Activated T-cell treated with anti-CD3 and anti-CD28 coated beads for 24 hours (primary cell): ENCODE data around the gene TRIM62.
"Not testable (repeated sequence)": the region's sequence is repeated elsewhere in the genome, so short reads cannot be mapped to it uniquely, and the experiment has no call there.

Experiments used
- DNase-seq: peaks from one replicate; pipeline ENCODE4 v3.0.0-alpha.2; 2020; ENCODE audit warnings: low read depth

TRIM62 gene

DNA sequence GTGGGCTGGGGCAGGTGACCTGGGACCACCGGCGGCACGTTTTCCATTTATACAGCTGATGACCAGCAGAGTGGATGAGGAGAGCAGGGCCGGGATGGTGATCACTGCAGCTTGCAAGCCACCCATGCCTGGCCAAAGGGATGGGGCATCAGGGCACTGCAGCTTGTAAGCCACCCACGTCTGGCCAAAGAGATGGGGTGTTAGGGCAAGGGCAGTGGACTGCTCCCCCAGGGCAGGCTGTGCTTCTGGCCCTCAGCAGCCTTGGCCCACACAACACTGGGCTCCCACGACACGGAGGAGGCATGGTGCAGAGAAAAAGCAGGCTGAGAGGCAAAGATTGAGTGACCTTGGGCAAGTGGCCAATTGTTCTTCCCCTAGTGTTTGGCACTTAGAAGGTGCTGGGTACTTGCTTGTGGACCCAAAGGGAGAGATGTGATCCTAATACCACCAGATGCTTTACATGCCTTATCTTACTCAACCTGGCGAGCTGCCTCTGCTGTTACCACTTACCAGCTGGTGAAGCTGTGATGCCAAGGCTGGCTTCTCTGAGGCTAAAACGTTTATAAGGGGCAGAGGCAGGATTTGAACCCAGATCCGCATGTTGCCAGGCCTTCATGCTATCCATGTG, 48.3 kb downstream of the TRIM62 start:
- DNase-seq: no peak

DNA sequence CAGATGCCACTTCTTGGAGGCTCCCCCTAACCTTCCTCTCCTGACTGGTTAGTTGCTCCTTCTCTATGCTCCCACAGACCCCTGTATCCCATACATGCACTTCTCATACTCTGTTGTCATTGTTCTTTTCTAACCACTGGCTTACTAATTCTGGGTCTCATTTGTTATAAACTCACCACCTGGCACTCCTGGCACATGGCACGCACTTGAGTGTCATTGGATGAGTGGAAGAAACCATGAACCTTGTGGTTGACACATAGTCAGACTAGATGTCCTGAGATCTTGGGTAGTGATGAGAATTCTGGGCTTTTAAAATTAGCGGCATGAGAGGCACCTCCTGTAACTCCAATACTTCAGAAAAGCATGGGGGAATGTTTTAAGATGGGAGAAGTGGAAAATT, 49.3 kb downstream of the TRIM62 start:
- no peak for DNase-seq

DNA sequence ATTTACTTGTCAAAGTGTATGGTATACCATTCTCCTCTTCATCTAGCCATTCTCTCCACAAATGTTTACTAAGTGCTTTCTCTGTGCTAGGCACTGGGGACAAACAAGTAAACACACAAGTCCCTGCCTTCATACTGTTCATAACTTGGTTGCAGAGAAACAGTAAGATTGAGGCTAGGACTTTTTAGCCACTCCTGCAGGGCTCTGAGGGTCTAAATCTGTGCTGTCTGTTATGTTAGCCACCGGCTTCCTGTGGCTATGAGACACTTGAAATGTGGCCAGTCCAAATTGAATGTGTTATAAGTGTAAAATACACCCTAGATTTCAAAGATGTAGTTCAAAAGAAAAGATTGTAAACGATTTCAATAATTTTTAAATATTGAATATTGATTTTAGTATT, 50.7 kb downstream of the TRIM62 start:
- DNase-seq: no peak

DNA sequence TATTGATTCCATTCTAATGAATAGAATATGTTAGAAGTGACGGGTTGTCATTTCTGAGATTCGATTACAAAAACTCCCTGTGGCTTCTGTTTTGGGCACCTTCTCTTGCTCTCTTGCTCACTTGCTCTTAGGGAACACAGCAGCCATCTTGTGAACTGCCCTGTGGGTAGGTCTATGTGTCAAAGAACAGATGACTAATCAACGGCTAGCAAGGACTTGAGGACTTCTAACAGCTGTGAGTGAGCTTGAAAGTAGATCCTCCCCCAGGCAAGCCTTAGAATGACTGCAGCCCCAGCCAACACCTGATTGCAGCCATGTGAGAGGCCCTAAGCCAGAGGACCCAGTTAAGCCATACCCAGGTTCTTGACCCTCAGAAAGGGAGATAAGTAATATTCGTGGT, 51.5 kb downstream of the TRIM62 start:
- no peak for DNase-seq

DNA sequence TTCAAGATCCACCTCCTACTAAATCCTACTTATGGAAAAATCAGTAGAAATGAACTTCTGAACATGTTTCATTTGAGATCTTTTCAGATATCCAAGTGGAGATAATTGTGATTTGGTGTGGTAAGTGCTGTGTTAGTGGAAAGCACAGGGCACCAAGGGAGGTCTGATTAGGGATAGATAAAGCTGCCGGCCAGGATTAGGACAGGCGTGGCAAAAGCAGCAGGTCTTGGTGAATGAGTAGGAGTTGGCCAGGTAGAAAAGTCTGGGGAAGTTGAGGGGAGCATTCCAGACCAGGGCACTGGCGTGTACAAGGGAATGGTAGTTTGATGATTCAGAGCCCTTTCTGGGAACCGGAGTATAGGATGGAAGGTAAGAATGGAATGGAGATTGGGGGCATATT, 53.1 kb downstream of the TRIM62 start:
- no peak for DNase-seq

DNA sequence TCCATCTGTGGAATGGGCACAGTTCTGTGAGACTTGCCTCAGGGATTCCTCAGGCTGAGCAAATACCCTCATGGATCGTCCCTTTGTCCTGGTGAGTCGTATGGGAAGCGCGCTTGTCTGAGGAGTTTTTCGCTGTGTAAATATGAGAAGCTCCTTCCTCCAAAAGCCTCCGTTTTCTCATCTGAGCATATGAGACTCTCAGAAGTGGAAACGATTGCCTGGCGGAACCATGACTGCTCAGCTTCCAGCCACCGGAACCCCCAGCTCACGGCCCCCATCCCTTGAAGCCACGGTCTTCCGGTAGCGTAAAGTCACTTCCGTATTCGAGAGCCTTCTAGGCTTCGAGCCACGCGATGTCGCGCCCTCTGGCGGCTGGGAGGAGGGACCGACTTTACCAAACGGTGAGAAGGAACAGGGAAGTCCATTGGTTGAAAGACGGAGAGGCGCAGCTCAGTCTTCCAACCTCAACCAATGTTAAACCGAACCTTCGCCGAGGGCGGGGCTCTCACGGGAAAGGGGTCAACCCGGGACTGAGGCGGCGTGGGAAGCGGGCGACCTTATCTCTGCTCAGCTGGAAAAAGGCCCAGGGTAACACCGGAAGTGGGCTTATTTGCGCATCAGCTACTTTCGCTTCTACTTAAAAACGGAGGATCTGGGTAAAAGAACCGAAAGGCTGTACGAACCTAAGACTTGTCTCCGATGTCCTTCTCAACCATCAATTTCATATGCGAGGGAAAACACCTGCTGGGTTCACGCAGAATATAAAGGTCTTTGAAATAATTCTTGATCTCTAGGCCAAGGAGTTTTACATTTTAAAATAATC, 54.6 kb downstream of the TRIM62 start:
- DNase-seq: peak; percentile 99

DNA sequence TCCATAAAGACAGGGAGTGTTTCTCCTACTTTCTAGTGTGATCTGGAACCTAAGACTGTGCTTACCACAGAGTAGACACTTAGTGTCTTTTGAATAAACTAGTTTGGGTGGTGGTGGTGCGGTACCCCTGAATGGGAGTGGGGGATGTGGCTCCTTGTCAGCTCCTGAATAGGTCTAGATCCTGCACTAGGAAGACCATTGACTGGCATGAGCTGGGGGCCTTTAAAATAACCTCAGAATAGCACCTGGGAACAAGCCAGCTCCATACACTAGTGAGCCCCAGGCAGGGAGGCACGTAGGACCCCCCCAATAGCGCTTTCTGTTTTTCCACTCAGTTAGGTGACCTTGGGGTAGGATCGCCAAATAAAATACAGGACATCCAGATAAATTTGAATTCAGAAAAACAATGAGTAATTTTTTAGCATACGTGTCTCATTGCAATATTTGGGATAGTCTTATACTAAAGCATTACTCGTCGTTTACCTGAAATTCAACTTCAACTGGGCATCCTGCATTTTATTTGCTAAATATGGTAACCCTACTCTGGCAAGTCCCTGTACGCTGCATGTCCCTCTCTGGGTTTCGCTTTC, 55.3 kb downstream of the TRIM62 start:
- no peak for DNase-seq

DNA sequence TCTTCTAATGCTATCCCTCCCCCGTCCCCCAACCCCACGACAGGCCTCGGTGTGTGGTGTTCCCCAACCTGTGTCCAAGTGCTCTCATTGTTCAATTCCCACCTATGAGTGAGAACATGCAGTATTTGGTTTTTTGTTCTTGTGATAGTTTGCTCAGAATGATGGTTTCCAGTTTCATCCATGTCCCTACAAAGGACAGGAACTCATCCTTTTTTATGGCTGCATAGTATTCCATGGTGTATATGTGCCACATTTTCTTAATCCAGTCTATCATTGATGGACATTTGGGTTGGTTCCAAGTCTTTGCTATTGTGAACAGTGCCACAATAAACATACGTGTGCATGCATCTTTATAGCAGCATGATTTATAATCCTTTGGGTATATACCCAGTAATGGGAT, 57.2 kb downstream of the TRIM62 start:
- not testable (repeated sequence) for DNase-seq

DNA sequence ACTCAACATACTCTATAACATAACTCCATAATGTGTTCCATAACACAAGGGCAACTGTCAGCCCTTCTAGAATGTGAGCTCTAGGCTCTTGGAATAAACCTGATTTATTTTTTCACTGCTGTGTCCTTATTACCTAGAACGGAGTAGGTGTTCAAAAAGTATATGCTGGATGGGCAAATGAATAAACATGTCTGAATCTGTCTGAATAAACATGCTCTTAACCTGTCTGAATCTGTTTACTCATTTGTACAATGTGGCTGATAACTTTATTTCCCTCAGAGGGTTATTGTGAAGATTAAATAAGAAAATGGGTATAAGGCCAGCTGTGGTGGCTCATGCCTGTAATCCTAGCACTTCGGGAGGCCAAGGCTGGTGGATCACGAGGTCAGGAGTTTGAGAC, 58.6 kb downstream of the TRIM62 start:
- no peak for DNase-seq

DNA sequence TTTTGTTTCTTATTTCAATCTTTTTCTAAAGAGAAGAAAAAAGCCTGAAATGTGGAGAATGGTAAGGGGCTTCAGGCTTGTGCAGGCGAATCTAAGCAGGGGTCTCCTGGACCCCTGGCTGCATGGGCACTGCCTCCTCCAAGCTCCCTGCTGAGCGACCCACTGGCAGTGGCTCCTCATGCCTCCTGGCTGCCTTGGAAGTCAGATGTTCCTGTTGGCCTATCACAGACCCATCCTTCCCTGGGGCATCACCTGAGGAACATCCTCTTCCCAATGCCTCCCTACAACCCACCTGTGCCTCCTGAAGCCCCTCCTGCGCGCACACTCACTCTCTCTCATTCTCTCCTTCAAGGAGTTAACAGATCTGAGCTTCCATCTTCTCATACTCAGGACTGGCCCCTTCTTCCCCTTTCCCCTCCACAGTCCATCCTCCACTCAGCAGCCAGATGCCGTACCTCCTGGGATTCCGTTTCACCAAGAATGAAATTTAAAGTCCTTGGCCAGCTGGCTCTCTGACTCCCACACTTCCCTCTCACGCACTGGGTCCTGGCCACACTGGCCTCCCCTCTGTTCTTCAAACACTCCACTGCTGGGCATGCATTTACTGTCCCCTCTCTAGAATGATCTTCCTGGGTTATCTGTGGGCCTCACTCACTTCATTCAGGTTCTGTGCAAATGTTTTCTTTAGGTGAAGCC, 59.2 kb downstream of the TRIM62 start:
- DNase-seq: no peak

DNA sequence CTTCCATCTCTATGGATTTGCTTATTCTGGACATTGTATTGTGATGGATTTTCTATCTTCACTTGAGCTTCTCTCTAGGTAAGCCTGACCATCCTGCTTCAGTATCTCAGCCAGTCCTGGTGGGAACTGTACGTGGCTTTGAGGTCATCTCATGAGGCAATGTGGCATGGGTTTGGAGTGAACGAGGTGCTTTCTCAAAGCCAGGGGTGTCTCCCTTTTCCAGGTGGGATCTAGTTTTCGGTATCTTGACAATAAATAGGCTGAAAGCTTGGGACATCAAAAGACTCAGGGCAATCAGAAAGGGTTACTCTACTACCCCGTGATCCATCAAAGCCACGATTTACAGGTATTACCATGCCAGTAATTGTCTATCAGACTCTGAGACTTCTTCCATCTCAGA, 60.1 kb downstream of the TRIM62 start:
- DNase-seq: no peak

DNA sequence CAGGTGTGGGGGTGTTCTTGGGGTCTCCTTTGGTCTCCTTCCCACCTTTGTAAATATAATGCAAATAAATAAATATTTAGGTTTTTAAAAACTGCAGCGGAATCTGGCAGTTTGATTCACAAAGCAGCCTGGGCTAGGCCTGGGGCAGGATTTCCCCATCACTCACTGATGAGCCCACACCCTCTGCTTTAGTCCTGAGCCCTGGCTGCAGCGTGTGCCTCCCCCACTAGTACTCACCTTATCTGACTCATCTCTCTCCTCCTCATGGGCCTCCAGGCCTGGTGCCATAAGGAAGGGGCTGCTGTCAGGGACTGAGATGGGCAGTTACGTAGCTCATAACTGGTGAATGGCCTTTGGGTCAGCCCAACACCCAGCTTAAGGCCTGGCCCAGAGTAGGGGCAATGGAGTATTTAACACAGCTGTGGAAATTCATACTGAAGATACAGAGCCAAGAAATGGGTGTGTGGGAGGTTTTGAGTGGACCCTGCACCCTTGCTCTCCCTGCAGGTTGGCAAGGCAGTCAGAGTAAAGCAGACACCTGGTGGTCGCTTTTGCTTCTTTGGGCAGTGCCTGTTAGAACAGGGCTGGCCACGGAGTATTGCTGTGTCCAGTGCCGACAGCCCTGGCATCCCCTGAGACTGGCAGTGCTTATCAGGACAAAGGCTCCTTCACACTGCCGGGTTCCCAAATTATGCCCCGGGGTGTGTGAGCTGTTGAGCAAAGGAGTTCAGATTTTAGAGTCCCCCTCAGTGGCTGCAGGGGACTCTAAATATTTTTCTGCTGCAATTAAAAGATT, 61.2 kb downstream of the TRIM62 start:
- DNase-seq: no peak

DNA sequence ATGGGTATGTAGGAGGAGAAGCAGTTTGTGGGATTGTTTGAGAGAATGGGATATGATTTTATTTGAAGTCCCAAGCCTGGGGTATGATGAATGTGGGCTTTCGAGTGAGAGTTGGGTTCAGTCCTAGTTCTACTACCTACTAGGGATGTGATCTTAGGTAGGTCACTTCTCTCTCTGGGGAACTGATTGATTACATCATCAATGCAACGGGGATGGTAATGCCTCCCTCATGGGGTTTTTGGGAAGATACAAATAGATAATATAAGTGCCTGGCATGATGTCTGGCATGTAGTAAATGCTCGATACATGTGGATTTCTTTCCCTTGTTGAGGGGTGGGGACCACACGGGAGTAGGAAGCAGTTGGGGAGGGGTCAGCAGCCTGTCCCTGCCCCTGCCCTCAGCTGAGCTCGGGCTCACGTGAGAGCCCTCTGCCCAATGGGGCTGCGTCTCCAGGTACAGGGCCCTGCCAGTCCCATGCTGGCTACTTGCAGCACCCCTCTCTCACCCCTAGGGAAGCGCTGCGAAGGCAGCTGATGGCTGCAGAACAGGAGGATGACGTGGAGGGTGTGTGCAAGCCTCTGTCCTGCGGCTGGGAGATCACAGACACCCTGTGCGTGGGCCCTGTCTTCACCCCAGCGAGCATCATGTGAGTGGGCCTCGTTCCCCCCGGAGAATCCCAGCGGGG, 62.2 kb downstream of the TRIM62 start:
- no peak for DNase-seq

DNA sequence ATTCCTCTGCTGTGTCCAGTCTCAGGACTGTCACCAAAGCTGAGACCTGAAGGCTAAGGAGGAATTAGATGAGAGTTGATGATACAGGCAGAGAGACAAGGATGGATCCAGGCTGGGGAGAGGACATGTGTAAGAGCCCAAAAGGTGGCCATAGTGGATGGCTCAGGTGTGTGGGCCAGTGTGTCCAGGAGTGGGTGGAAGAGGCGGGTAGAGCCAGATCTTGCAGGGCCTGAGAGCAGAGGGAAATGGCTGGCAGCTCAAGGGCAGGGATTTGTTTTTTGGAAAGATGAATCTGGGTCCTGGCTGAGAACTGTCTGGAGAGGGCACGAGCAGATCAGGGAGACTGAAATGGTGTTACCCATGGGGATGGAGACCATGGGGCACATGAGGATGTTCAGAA, 62.8 kb downstream of the TRIM62 start:
- no peak for DNase-seq

DNA sequence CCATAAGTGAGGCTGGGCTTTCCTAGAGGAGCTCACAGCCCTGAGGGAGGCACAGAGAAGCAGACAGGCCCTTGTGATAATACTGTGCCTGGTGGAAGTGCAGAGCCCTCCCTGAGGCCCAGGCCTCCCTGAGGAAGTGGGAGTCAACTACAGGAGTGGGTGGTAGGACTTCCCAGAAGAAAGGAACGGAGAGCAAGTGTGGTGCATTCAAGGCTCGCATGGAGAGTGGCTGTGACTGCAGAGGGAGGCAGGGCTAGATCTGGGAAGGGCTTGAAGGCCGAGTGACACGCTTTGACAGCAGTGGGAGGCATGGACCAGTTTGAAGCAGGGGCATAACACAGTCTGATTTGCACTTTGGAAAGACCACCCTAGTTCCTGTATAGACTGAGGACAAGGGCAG, 63.6 kb downstream of the TRIM62 start:
- DNase-seq: no peak

DNA sequence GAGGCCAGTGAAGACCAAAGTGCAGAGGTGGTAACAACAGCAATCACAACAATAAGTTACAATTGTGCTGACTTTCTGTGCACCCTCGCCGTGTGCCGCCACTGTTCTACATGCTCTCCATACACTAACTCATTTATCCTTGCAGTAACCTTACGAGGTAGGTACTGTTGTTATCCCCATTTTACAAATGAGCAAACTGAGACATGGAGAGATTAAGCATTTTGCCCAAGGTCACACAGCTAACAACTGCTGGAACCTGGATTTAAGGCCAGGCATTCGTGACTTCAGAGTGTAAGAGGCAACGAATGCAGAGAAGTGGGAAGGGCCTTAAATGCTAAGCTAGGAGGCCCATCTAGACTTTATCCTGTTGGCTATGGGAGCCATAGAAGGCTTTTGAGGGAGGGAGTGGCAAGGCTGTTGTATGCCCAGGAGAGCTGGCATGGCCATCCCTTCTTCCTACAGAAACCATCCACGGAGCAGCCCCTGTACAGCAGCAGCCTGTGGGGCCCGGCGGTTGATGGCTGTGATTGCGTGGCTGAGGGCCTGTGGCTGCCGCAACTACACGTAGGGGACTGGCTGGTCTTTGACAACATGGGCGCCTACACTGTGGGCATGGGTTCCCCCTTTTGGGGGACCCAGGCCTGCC, 64.3 kb downstream of the TRIM62 start:
- DNase-seq: no peak

DNA sequence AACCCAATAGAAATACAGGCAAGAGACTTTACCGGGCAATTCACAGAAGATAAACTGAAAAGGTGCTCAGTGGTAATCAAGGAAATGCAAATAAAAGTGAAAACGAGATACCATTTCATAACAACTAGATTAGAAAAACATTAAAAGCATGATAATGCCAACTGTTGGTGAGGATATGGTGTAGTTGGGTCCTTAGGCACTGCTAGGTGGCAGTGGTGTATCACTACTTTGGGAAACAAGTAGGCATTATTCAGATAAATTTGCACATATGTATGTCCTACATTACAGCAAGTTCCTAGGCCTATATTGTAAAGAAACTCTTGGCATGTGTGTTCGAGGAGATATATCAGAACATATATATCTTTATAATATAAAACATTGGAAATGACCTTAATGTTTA, 69.9 kb downstream of the TRIM62 start:
- DNase-seq: no peak

DNA sequence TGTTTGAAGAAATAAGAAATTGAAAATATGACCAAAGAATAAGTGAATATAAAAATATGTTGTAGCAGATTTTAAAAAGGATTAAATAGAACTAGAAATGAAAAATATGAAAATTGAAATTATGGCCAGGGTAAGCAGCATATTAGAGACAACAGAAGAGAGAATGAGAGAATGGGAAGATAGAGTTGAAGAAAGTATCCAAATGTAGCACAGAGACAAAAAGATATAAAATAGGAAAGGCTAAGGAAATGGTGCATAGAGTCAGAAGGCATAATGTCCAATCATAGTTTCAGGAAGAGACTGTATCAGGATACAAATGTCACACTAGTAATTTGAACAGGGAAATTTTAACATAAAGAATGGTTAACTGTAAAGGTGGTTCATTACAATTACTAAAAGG, 71.4 kb downstream of the TRIM62 start:
- DNase-seq: no peak

DNA sequence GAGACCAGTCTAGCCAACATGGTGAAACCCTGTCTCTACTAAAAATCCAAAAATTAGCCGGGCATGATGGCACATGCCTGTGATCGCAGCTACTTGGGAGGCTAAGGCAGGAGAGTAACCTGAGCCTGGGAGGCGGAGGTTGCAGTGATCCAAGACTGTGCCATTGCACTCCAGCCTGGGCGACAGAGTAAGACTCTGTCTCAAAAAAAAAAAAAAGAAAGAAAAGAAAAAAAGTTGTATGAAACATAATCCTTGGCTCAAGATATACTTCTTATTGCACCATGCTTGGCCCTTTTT, 81.8 kb downstream of the TRIM62 start:
- DNase-seq: not testable (repeated sequence)

DNA sequence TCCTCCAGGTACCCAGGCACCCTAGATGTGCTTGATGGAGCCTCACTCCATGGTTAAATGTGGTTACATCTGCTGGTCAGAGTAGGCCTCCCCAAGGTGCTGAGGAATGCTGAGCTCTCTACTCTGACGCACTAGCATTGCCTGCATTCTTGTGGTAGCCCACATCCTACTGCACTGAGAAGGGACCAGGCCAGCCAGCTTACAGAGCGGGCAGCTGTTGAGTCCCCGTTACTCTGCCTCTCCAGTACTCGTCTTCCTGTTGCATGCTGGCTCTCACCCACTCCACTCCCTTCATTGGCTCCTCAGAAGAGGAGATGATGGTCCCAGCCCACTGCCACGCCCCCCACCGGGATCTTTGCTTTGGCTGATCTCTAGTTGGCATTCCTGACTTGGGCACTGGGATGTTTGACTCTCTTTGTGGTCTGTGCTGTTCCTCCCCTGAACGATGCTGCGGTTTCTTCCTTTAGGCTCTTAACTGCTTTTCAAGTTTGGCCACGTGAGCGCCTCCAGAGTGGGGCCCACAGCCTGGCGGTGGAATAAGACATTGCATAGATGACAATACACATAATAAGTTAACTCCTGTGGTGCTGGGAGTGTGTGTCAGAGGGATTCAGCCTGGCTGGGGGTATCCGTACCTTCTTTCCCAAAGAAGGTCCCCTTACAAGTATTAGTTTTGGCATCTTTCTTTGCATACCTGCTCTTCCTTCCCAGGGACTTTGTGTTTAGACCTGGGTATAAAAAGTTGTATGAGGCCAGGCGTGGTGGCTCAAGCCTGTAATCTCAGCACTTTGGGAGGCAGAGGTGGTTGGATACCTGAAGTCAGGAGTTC, 82.3 kb downstream of the TRIM62 start:
- peak; percentile 50 for DNase-seq
